ENCODE data around the gene TCF7L2.

DNA sequence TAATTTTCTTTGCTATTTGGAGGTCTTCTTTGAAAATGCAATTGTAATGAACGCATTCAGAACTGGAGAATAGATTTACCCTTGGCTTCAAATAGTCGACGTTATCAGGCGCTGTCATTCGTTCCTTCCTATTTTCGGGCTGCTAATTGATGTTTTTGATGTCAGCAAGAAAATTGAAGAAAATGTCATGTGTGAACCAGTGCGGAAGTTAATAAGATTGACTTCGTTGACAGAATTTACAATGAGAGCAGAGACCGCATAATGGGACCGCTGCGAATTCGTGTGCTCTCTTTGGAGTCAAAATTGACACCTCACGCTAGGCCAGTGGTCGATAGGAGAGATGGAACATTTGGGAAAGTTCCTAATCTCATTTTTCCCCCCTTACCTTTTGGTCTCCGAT, 168.8 kb downstream of the TCF7L2 start:
- TF ChIP-seq, protein P1, sequence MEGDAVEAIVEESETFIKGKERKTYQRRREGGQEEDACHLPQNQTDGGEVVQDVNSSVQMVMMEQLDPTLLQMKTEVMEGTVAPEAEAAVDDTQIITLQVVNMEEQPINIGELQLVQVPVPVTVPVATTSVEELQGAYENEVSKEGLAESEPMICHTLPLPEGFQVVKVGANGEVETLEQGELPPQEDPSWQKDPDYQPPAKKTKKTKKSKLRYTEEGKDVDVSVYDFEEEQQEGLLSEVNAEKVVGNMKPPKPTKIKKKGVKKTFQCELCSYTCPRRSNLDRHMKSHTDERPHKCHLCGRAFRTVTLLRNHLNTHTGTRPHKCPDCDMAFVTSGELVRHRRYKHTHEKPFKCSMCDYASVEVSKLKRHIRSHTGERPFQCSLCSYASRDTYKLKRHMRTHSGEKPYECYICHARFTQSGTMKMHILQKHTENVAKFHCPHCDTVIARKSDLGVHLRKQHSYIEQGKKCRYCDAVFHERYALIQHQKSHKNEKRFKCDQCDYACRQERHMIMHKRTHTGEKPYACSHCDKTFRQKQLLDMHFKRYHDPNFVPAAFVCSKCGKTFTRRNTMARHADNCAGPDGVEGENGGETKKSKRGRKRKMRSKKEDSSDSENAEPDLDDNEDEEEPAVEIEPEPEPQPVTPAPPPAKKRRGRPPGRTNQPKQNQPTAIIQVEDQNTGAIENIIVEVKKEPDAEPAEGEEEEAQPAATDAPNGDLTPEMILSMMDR (IDR thresholded peaks at IDR 0.05) = no peak
- TF ChIP-seq POLR2A (IDR thresholded peaks at IDR 0.05) = no peak
